HEK293 (cell line): ENCODE results near the gene PTTG1.
A peak's percentile ranks its signal among the peaks of the same experiment; 100 is the strongest.

Experiments used
- CTCF ChIA-PET: fragments of 350-600 bp; formaldehyde crosslinking; extraction: SDS; loops from one replicate; lab custom pipeline; 2021; ENCODE audit warnings: antibody characterized with exemption; lab: Yijun Ruan, JAX
- POLR2A ChIA-PET: fragments of 300-600 bp; formaldehyde crosslinking; extraction: SDS; loops from one replicate; lab custom pipeline; 2020; ENCODE audit warnings: antibody characterized with exemption, inconsistent platforms; lab: Yijun Ruan, JAX
- H3K27ac ChIP-seq: fragments of 200-500 bp; sonication (Bioruptor generic); 2 replicates; pipeline ENCODE4 v1.5.1; 2014; ENCODE audit warnings: low read depth, low read length, control low read depth, inconsistent platforms; ENCODE audit errors: extremely low read depth
- H3K36me3 ChIP-seq, 2 experiments: fragments of 200-500 bp in 1 of 2; sonication (Bioruptor generic) in 1 of 2; 1 replicate in 1 of 2; 2 replicates in 1 of 2; pipeline ENCODE4 v1.5.1; 2014 to 2017; ENCODE audit warnings: inconsistent platforms in 2 of 2, low read length in 2 of 2; ENCODE audit not compliant: control insufficient read depth in 2 of 2, insufficient read depth in 1 of 2
- H3K4me1 ChIP-seq: fragments of 200-500 bp; sonication (Bioruptor generic); 2 replicates; pipeline ENCODE4 v1.5.1; 2014; ENCODE audit warnings: mild to moderate bottlenecking, low read length, inconsistent platforms; ENCODE audit not compliant: control insufficient read depth, insufficient read depth
- H3K4me3 ChIP-seq: 2 replicates; pipeline ENCODE4 v1.5.1; 2011; ENCODE audit warnings: low read depth, mild to moderate bottlenecking, control low read depth, low read length, moderate library complexity
- H3K9me3 ChIP-seq: fragments of 200-500 bp; sonication (Bioruptor generic); 2 replicates; pipeline ENCODE4 v1.5.1; 2014; ENCODE audit warnings: low read depth, low read length, inconsistent platforms; ENCODE audit not compliant: control insufficient read depth, insufficient read depth
- HIC1 ChIP-seq: fragments of 450-650 bp; formaldehyde crosslinking; IDR thresholded peaks from 2 replicates; pipeline ENCODE4 v1.5.1; 2016; ENCODE audit warnings: missing biosample characterization, missing genetic modification characterization
- KLF9 ChIP-seq: fragments of 450-650 bp; formaldehyde crosslinking; IDR thresholded peaks from 2 replicates; pipeline ENCODE4 v1.5.1; 2016; ENCODE audit warnings: missing biosample characterization, missing genetic modification characterization, low read depth
- MEIS1 ChIP-seq: sonication (generic); formaldehyde crosslinking; IDR thresholded peaks from 2 replicates; pipeline ENCODE4 v1.8.1; 2022; ENCODE audit warnings: missing genetic modification reagents, mild to moderate bottlenecking, borderline replicate concordance
- OVOL3 ChIP-seq: fragments of 450-650 bp; formaldehyde crosslinking; IDR thresholded peaks from 2 replicates; pipeline ENCODE4 v1.5.1; 2016; ENCODE audit warnings: missing biosample characterization, missing genetic modification characterization
- YY2 ChIP-seq: fragments of 450-650 bp; formaldehyde crosslinking; IDR thresholded peaks from 2 replicates; pipeline ENCODE4 v1.5.1; 2016; ENCODE audit warnings: missing biosample characterization, missing genetic modification characterization
- ZBTB10 ChIP-seq: fragments of 450-650 bp; formaldehyde crosslinking; IDR thresholded peaks from 2 replicates; pipeline ENCODE4 v1.5.1; 2016; ENCODE audit warnings: missing biosample characterization, missing genetic modification characterization
- ZBTB20 ChIP-seq: fragments of 450-650 bp; formaldehyde crosslinking; IDR thresholded peaks from 2 replicates; pipeline ENCODE4 v1.5.1; 2016; ENCODE audit warnings: missing biosample characterization, missing genetic modification characterization
- ZFP37 ChIP-seq: fragments of 450-650 bp; formaldehyde crosslinking; IDR thresholded peaks from 2 replicates; pipeline ENCODE4 v1.5.1; 2016; ENCODE audit warnings: missing biosample characterization, missing genetic modification characterization
- ZNF133 ChIP-seq: fragments of 450-650 bp; formaldehyde crosslinking; IDR thresholded peaks from 2 replicates; pipeline ENCODE4 v1.5.1; 2016; ENCODE audit warnings: missing biosample characterization, missing genetic modification characterization
- ZNF140 ChIP-seq: fragments of 450-650 bp; formaldehyde crosslinking; IDR thresholded peaks from 2 replicates; pipeline ENCODE4 v1.5.1; 2016; ENCODE audit warnings: missing biosample characterization, missing genetic modification characterization
- ZNF16 ChIP-seq: fragments of 450-650 bp; formaldehyde crosslinking; IDR thresholded peaks from 2 replicates; pipeline ENCODE4 v1.5.1; 2016; ENCODE audit warnings: low read depth, missing biosample characterization, missing genetic modification characterization
- ZNF223 ChIP-seq: fragments of 450-650 bp; formaldehyde crosslinking; IDR thresholded peaks from 2 replicates; pipeline ENCODE4 v1.5.1; 2016; ENCODE audit warnings: missing biosample characterization, missing genetic modification characterization
- ZNF24 ChIP-seq: fragments of 450-650 bp; formaldehyde crosslinking; IDR thresholded peaks from 2 replicates; pipeline ENCODE4 v1.5.1; 2016; ENCODE audit warnings: missing biosample characterization, missing genetic modification characterization
- ZNF280D ChIP-seq: fragments of 450-650 bp; formaldehyde crosslinking; IDR thresholded peaks from 2 replicates; pipeline ENCODE4 v1.5.1; 2016; ENCODE audit warnings: missing biosample characterization, missing genetic modification characterization
- ZNF302 ChIP-seq: fragments of 450-650 bp; formaldehyde crosslinking; IDR thresholded peaks from 2 replicates; pipeline ENCODE4 v1.5.1; 2016; ENCODE audit warnings: missing biosample characterization, missing genetic modification characterization, low read depth
- ZNF335 ChIP-seq: fragments of 450-650 bp; formaldehyde crosslinking; conservative IDR thresholded peaks from 2 replicates; pipeline ENCODE4 v1.5.1; 2016; ENCODE audit warnings: missing biosample characterization, missing genetic modification characterization
- ZNF341 ChIP-seq: fragments of 450-650 bp; formaldehyde crosslinking; IDR thresholded peaks from 2 replicates; pipeline ENCODE4; 2016; ENCODE audit warnings: low read depth, missing biosample characterization, missing genetic modification characterization
- ZNF354C ChIP-seq: fragments of 450-650 bp; formaldehyde crosslinking; IDR thresholded peaks from 2 replicates; pipeline ENCODE4 v1.5.1; 2016; ENCODE audit warnings: missing biosample characterization, missing genetic modification characterization, low read depth, borderline replicate concordance
- ZNF391 ChIP-seq: fragments of 450-650 bp; formaldehyde crosslinking; IDR thresholded peaks from 2 replicates; pipeline ENCODE4 v1.5.1; 2016; ENCODE audit warnings: low read depth, missing biosample characterization, missing genetic modification characterization, borderline replicate concordance
- ZNF513 ChIP-seq: fragments of 450-650 bp; IDR thresholded peaks from 2 replicates; pipeline ENCODE4 v1.5.1; 2018; ENCODE audit warnings: missing biosample characterization, missing genetic modification characterization
- ZNF521 ChIP-seq: fragments of 450-650 bp; formaldehyde crosslinking; IDR thresholded peaks from 2 replicates; pipeline ENCODE4 v1.5.1; 2017; ENCODE audit warnings: missing biosample characterization, mild to moderate bottlenecking, missing genetic modification characterization
- ZNF529 ChIP-seq: fragments of 450-650 bp; formaldehyde crosslinking; IDR thresholded peaks from 2 replicates; pipeline ENCODE4 v1.5.1; 2017; ENCODE audit warnings: missing genetic modification characterization, missing biosample characterization; ENCODE audit not compliant: insufficient replicate concordance
- ZNF544 ChIP-seq: fragments of 450-650 bp; formaldehyde crosslinking; IDR thresholded peaks from 2 replicates; pipeline ENCODE4 v1.5.0; 2017; ENCODE audit warnings: missing biosample characterization, missing genetic modification characterization
- ZNF558 ChIP-seq: fragments of 450-650 bp; formaldehyde crosslinking; IDR thresholded peaks from 2 replicates; pipeline ENCODE4 v1.5.1; 2016; ENCODE audit warnings: missing biosample characterization, missing genetic modification characterization
- ZNF624 ChIP-seq: fragments of 450-650 bp; formaldehyde crosslinking; IDR thresholded peaks from 2 replicates; pipeline ENCODE4 v1.5.1; 2017; ENCODE audit warnings: missing biosample characterization, missing genetic modification characterization
- ZNF768 ChIP-seq: fragments of 450-650 bp; formaldehyde crosslinking; IDR thresholded peaks from 2 replicates; pipeline ENCODE4 v1.5.1; 2018; ENCODE audit warnings: missing biosample characterization, mild to moderate bottlenecking, missing genetic modification characterization
- ZSCAN23 ChIP-seq: fragments of 450-650 bp; formaldehyde crosslinking; IDR thresholded peaks from 2 replicates; pipeline ENCODE4 v1.5.1; 2016; ENCODE audit warnings: missing biosample characterization, missing genetic modification characterization

The PTTG1 gene

GRCh38 chr5:160434022-160434531 is 12.4 kb downstream of the PTTG1 start (continued):
- TF ChIP-seq ZNF302 (no peak), ZNF16 (no peak), ZNF544 (tag by site-specific recombination) (no peak), ZNF133 (no peak), KLF9 (tag by site-specific recombination) (peak; percentile 40; the same call in 1 of the 2 replicates), ZNF624 (tag by site-specific recombination) (no peak), YY2 (no peak)

- Histone ChIP-seq H3K27ac (no peak overlapping the region), H3K9me3 (no peaks in the 10 kb centered on the region), H3K4me3 (no peak overlapping the region)
- no peak for TF ChIP-seq ZSCAN23 (tag by site-specific recombination)
- no peak for TF ChIP-seq ZNF391 (tag by site-specific recombination)
- no peak for TF ChIP-seq ZNF280D (tag by site-specific recombination)
- no peak for TF ChIP-seq ZNF24
- no peak for TF ChIP-seq ZFP37 (tag by site-specific recombination)
- no peak for TF ChIP-seq ZNF354C
- TF ChIP-seq HIC1 (tag by site-specific recombination): no peak
- no peak for TF ChIP-seq ZBTB20
- TF ChIP-seq, all 188 proteins: peak for 0
- ChIA-PET POLR2A (no interaction called here), CTCF (no interaction called here)
- Histone ChIP-seq H3K36me3 (no peaks in the 10 kb centered on the region), H3K4me1 (no peaks in the 10 kb centered on the region; the same call in 1 of the 2 replicates)
Measured at GRCh38 chr5:160435532-160435931, 13.9 kb downstream of the PTTG1 start.

- ChIA-PET POLR2A (no interaction called here), CTCF (no interaction called here)
- Histone ChIP-seq H3K36me3 (no peaks in the 10 kb centered on the region), H3K4me1 (no peaks in the 10 kb centered on the region; the same call in 1 of the 2 replicates), H3K4me3 (no peak overlapping the region), H3K9me3 (no peaks in the 10 kb centered on the region), H3K27ac (no peak overlapping the region)
- TF ChIP-seq ZNF140 (tag by site-specific recombination): no peak
- TF ChIP-seq MEIS1 (CRISPR knock-in tag): no peak
- no peak for TF ChIP-seq ZBTB20
- no peak for TF ChIP-seq ZNF529 (tag by site-specific recombination)
- no peak for TF ChIP-seq ZNF341 (tag by site-specific recombination)
- TF ChIP-seq ZNF558 (tag by site-specific recombination): no peak
- no peak for TF ChIP-seq ZNF513
- TF ChIP-seq ZNF768 (tag by site-specific recombination): no peak
- no peak for TF ChIP-seq ZNF223 (tag by site-specific recombination)
- no peak for TF ChIP-seq ZNF335 (tag by site-specific recombination)
- TF ChIP-seq OVOL3 (tag by site-specific recombination): no peak
- TF ChIP-seq ZBTB10 (tag by site-specific recombination): no peak
- no peak for TF ChIP-seq ZNF521 (tag by site-specific recombination)
Measured at GRCh38 chr5:160436017-160436416, 14.4 kb downstream of the PTTG1 start.
